HCT116 (cell line): ENCODE results near the gene FRMD4A. TPM values are rescaled to one million over a fixed set of nuclear protein-coding genes. Genes with fewer than 3 reads are reported as not detected.

ENCODE experiments used
- ATAC-seq: fragments of 200-7000 bp; cut with Tn5 transposase; 2 replicates; pipeline ENCODE4 v1.9.1; 2020; ENCODE audit warnings: mild to moderate bottlenecking, moderate library complexity
- BruUV-seq: library from RNA; stranded (reverse); fragments of 400-500 nt; replicated peaks from 2 replicates; lab custom pipeline; 2021; lab: Mats Ljungman, UMichigan
- CTCF ChIA-PET: fragments of 300-600 bp; sonication (Branson Sonifier 250); formaldehyde crosslinking; loops from one replicate; lab custom pipeline; 2021; ENCODE audit warnings: antibody characterized with exemption; lab: Charles Lee
- POLR2A ChIA-PET: fragments of 300-600, 350-600 bp; sonication (Branson Sonifier 250); formaldehyde crosslinking; loops from one replicate; lab custom pipeline; 2021; ENCODE audit warnings: antibody characterized with exemption; lab: Charles Lee
- RAD21 ChIA-PET, 2 experiments: fragments of 300-600 bp; sonication (Branson Sonifier 250); formaldehyde crosslinking; loops; one replicate each; lab custom pipeline; 2023; ENCODE audit warnings: low total read pairs in 2 of 2; ENCODE audit not compliant: uncharacterized antibody in 2 of 2, unreplicated experiment in 2 of 2, low non-redundant PET in 1 of 2; lab: Charles Lee
- DNase-seq: peaks from one replicate; pipeline ENCODE4 v3.0.0-alpha.2; 2010; ENCODE audit warnings: low read depth, low spot score
- H2AFZ ChIP-seq: fragments of 200-600 bp; shearing (Covaris generic), sonication (generic); 2 replicates; pipeline ENCODE4 v1.6.1; 2017; ENCODE audit warnings: low read depth, mixed run types, mixed read lengths, antibody characterized with exemption, low read length; ENCODE audit not compliant: poor library complexity, severe bottlenecking
- H3K27ac ChIP-seq: 2 replicates; pipeline ENCODE4 v1.5.1; 2012; ENCODE audit warnings: low read depth, low read length
- H3K27me3 ChIP-seq: fragments of 200-600 bp; sonication (generic); 2 replicates; pipeline ENCODE4 v1.6.1; 2016; ENCODE audit warnings: mixed run types, low read length, mixed read lengths; ENCODE audit not compliant: insufficient read depth
- H3K36me3 ChIP-seq, 2 experiments: fragments of 200-500 bp in 1 of 2; fragments of 200-600 bp in 1 of 2; sonication (Bioruptor generic) in 1 of 2; sonication (generic) in 1 of 2; 2 replicates each; pipeline versions ENCODE4 v1.5.1 to v1.6.1; 2014 to 2016; ENCODE audit warnings: low read length in 2 of 2, inconsistent platforms in 1 of 2, mixed read lengths in 1 of 2, mixed run types in 1 of 2; ENCODE audit not compliant: insufficient read depth in 2 of 2, control insufficient read depth in 1 of 2
- H3K4me1 ChIP-seq, 2 experiments: fragments of 200-600 bp in 1 of 2; sonication (generic) in 1 of 2; 2 replicates each; pipeline versions ENCODE4 v1.5.1 to v1.6.1; 2012 to 2017; ENCODE audit warnings: low read length in 2 of 2, inconsistent platforms in 1 of 2, mild to moderate bottlenecking in 1 of 2, mixed read lengths in 1 of 2, mixed run types in 1 of 2, moderate library complexity in 1 of 2; ENCODE audit not compliant: insufficient read depth in 2 of 2, control insufficient read depth in 1 of 2
- H3K4me2 ChIP-seq: fragments of 200-600 bp; sonication (generic); 2 replicates; pipeline ENCODE4 v1.6.1; 2017; ENCODE audit warnings: mixed run types, low read length, mixed read lengths
- H3K4me3 ChIP-seq, 2 experiments: fragments of 200-600 bp in 1 of 2; sonication (generic) in 1 of 2; replicated peaks in 1 of 2; 2 replicates each; pipeline ENCODE4 v1.5.1; 2011 to 2016; ENCODE audit warnings: low read length in 2 of 2, control low read depth in 1 of 2, low read depth in 1 of 2, mild to moderate bottlenecking in 1 of 2, mixed read lengths in 1 of 2, mixed run types in 1 of 2
- H3K79me2 ChIP-seq: fragments of 200-600 bp; sonication (generic); 2 replicates; pipeline ENCODE4 v1.6.1; 2017; ENCODE audit warnings: mild to moderate bottlenecking, mixed run types, low read length, moderate library complexity, mixed read lengths; ENCODE audit not compliant: insufficient read depth
- H3K9ac ChIP-seq: fragments of 200-600 bp; sonication (generic); 2 replicates; pipeline ENCODE4 v1.6.1; 2016; ENCODE audit warnings: low read length, mixed read lengths
- H3K9me2 ChIP-seq: fragments of 200-600 bp; sonication (generic), shearing (Covaris generic); 2 replicates; pipeline ENCODE4 v1.6.1; 2017; ENCODE audit warnings: mixed run types, mild to moderate bottlenecking, moderate library complexity; ENCODE audit not compliant: insufficient read depth
- H3K9me3 ChIP-seq, 2 experiments: fragments of 200-500 bp in 1 of 2; fragments of 200-600 bp in 1 of 2; sonication (Bioruptor generic) in 1 of 2; sonication (generic) in 1 of 2; 2 replicates each; pipeline ENCODE4 v1.6.1; 2014 to 2017; ENCODE audit warnings: low read length in 2 of 2, mixed read lengths in 2 of 2, inconsistent platforms in 1 of 2, low read depth in 1 of 2, mild to moderate bottlenecking in 1 of 2, mixed run types in 1 of 2, moderate library complexity in 1 of 2; ENCODE audit not compliant: control insufficient read depth in 1 of 2, insufficient read depth in 1 of 2
- H4K20me1 ChIP-seq: fragments of 200-600 bp; sonication (generic), shearing (Covaris generic); 2 replicates; pipeline ENCODE4 v1.6.1; 2017; ENCODE audit warnings: mixed run types, mild to moderate bottlenecking, moderate library complexity; ENCODE audit not compliant: insufficient read depth
- EGR1 ChIP-seq: IDR thresholded peaks from 2 replicates; pipeline ENCODE4 v1.6.1; 2012; ENCODE audit warnings: low read depth
- EZH2 ChIP-seq: fragments of 200-600 bp; sonication (generic); IDR thresholded peaks from 2 replicates; pipeline ENCODE4 v1.6.1; 2017; ENCODE audit warnings: antibody characterized with exemption, mixed run types
- EZH2phosphoT487 ChIP-seq: fragments of 200-600 bp; IDR thresholded peaks from 2 replicates; pipeline ENCODE4 v1.6.1; 2018; ENCODE audit warnings: antibody characterized with exemption, borderline replicate concordance
- FOSL1 ChIP-seq: IDR thresholded peaks from 2 replicates; pipeline ENCODE4 v1.6.1; 2012; ENCODE audit warnings: low read depth
- JUND ChIP-seq: IDR thresholded peaks from 2 replicates; pipeline ENCODE4 v1.6.1; 2012
- MAX ChIP-seq: IDR thresholded peaks from 2 replicates; pipeline ENCODE4 v1.6.1; 2012
- POLR2AphosphoS5 ChIP-seq: IDR thresholded peaks from 2 replicates; pipeline ENCODE4 v1.6.1; 2011; ENCODE audit warnings: mild to moderate bottlenecking, low read depth, low read length, moderate library complexity
- REST ChIP-seq: IDR thresholded peaks from 2 replicates; pipeline ENCODE4 v1.6.1; 2012; ENCODE audit warnings: low read depth
- SIN3A ChIP-seq: IDR thresholded peaks from 2 replicates; pipeline ENCODE4 v1.6.1; 2012; ENCODE audit warnings: low read depth
- SRF ChIP-seq: IDR thresholded peaks from 2 replicates; pipeline ENCODE4 v1.6.1; 2012; ENCODE audit warnings: low read depth
- ZFX ChIP-seq: fragments of 450-650 bp; IDR thresholded peaks from 2 replicates; pipeline ENCODE4 v1.6.1; 2017
- ZNF274 ChIP-seq: fragments of 200-500 bp; sonication (Bioruptor generic); IDR thresholded peaks from 2 replicates; pipeline ENCODE4 v1.6.1; 2014; ENCODE audit warnings: mild to moderate bottlenecking, low read depth, low read length, inconsistent platforms
- intact Hi-C: fragments of 100-400 bp; cut with micrococcal nuclease; formaldehyde crosslinking; loops from 2 replicates; pipeline ENCODE4 v1.10.0; 2022
- total RNA-seq: library from RNA; stranded (reverse); gene quantifications from one replicate; pipeline ENCODE4 v1.2.1, GENCODE V29; 2021; ENCODE audit not compliant: unreplicated experiment
- TF ChIP-seq, protein P1 (sequence below): IDR thresholded peaks from 2 replicates; pipeline ENCODE4 v1.6.1; 2012
- TF ChIP-seq, protein P2 (sequence below), 3 experiments: fragments of 200-600 bp in 1 of 3; sonication (generic) in 1 of 3; IDR thresholded peaks in 2 of 3; conservative IDR thresholded peaks in 1 of 3; 2 replicates each; pipeline ENCODE4 v1.5.1; 2012 to 2017; ENCODE audit warnings: low read depth in 2 of 3, low read length in 2 of 3, antibody characterized with exemption in 1 of 3, borderline replicate concordance in 1 of 3, control low read depth in 1 of 3, mild to moderate bottlenecking in 1 of 3, mixed read lengths in 1 of 3, mixed run types in 1 of 3, moderate library complexity in 1 of 3; ENCODE audit not compliant: insufficient read depth in 1 of 3

Gene FRMD4A
- total RNA-seq, 1 experiment from 2014 or later, result 0.20 TPM

GRCh38 chr10:13816195-13816925, 514.4 kb downstream of the FRMD4A start:
- BruUV-seq, result no TSS peak

DNA sequence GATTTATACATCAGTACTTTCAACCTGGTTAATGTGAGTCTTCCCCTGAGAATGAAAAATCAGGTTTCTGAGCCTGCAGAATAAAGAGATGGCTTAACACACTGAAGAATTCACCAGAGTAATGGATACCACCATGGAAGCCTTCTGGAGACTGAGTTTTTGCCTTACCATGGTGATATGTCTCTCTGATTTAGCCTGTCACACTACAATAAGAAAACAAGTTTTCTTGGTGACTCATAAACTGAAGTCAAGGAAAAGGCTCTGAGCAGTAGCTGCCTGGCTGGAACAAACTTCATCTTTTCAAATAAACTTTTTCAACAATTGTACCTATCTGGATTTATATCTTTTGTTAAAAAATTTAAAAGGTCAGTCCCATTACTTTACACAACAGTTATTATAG, 515.0 kb downstream of the FRMD4A start:
- H3K27ac ChIP-seq, result no peak overlapping the region
- no peaks in the 10 kb centered on the region for H3K9me3 ChIP-seq
- DNase-seq (no peak), ATAC-seq (no peak)
- intact Hi-C loops, result no loop called here
- 0 out of 2 replicates have a peak, but pooled peaks cover 3% of the 10 kb centered on the region for H3K27me3 ChIP-seq
- H3K4me1 ChIP-seq, result no peaks in the 10 kb centered on the region
- H4K20me1 ChIP-seq, result no peaks in the 10 kb centered on the region
- no peak overlapping the region for H3K4me3 ChIP-seq
- no peaks in the 10 kb centered on the region for H3K9me2 ChIP-seq
- no peak for TF ChIP-seq EZH2phosphoT487
- TF ChIP-seq EGR1, result no peak
- TF ChIP-seq JUND, result no peak
- TF ChIP-seq, protein P1, sequence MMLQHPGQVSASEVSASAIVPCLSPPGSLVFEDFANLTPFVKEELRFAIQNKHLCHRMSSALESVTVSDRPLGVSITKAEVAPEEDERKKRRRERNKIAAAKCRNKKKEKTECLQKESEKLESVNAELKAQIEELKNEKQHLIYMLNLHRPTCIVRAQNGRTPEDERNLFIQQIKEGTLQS, result no peak
- TF ChIP-seq REST, result no peak
- no peak for TF ChIP-seq SRF
- no peak for TF ChIP-seq POLR2AphosphoS5
- no peak for TF ChIP-seq MAX
- no peak for TF ChIP-seq ZNF274
- TF ChIP-seq, protein P2, sequence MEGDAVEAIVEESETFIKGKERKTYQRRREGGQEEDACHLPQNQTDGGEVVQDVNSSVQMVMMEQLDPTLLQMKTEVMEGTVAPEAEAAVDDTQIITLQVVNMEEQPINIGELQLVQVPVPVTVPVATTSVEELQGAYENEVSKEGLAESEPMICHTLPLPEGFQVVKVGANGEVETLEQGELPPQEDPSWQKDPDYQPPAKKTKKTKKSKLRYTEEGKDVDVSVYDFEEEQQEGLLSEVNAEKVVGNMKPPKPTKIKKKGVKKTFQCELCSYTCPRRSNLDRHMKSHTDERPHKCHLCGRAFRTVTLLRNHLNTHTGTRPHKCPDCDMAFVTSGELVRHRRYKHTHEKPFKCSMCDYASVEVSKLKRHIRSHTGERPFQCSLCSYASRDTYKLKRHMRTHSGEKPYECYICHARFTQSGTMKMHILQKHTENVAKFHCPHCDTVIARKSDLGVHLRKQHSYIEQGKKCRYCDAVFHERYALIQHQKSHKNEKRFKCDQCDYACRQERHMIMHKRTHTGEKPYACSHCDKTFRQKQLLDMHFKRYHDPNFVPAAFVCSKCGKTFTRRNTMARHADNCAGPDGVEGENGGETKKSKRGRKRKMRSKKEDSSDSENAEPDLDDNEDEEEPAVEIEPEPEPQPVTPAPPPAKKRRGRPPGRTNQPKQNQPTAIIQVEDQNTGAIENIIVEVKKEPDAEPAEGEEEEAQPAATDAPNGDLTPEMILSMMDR (IDR thresholded peaks at IDR 0.05 in 2 of 3, conservative IDR thresholded peaks at IDR 0.05 in 1 of 3; ENCODE audit: borderline replicate concordance in 1 of 3, insufficient read depth in 1 of 3, low read depth in 2 of 3, low read length in 2 of 3), result no peak
- no peak for TF ChIP-seq FOSL1
- TF ChIP-seq EZH2, result no peak
- CTCF ChIA-PET, result no interaction called here
- no peaks in the 10 kb centered on the region for H3K79me2 ChIP-seq
- no peak overlapping the region for H3K4me2 ChIP-seq
- no peak overlapping the region for H3K9ac ChIP-seq
- H2AFZ ChIP-seq, result no peak overlapping the region
- BruUV-seq, result no TSS peak
- RAD21 ChIA-PET, result no interaction called here
- H3K36me3 ChIP-seq, result no peaks in the 10 kb centered on the region
- POLR2A ChIA-PET, result no interaction called here

More at GRCh38 chr10:13816195-13816925, 514.4 kb downstream of the FRMD4A start:
- no peak overlapping the region for H3K4me3 ChIP-seq
- no peak for ATAC-seq
- H3K9me2 ChIP-seq, result no peaks in the 10 kb centered on the region
- TF ChIP-seq ZFX (no peak), MAX (no peak), SIN3A (no peak)
- intact Hi-C loops, result no loop called here
- no peaks in the 10 kb centered on the region for H3K79me2 ChIP-seq
- DNase-seq, result no peak
- H3K27ac ChIP-seq, result no peak overlapping the region
- no peaks in the 10 kb centered on the region for H3K4me1 ChIP-seq
- H4K20me1 ChIP-seq, result no peaks in the 10 kb centered on the region
- H2AFZ ChIP-seq, result no peak overlapping the region
- POLR2A ChIA-PET, result no interaction called here
- no peak overlapping the region for H3K4me2 ChIP-seq
- H3K9ac ChIP-seq, result no peak overlapping the region
- 0 out of 2 replicates have a peak, but pooled peaks cover 3% of the 10 kb centered on the region for H3K27me3 ChIP-seq
- CTCF ChIA-PET, result no interaction called here
- no peaks in the 10 kb centered on the region for H3K36me3 ChIP-seq
- RAD21 ChIA-PET, result no interaction called here
- H3K9me3 ChIP-seq, result no peaks in the 10 kb centered on the region
